Smooth muscle cell of the brain vasculature (primary cell): ENCODE results near the gene SIRPB2.

Experiments used
- DNase-seq: peaks from one replicate; pipeline ENCODE4 v3.0.0-alpha.2; 2012; ENCODE audit warnings: low read depth, low spot score

Gene SIRPB2

GRCh38 chr20:1472556-1473245 is 18.5 kb downstream of the SIRPB2 start:
- DNase-seq: no peak

DNA sequence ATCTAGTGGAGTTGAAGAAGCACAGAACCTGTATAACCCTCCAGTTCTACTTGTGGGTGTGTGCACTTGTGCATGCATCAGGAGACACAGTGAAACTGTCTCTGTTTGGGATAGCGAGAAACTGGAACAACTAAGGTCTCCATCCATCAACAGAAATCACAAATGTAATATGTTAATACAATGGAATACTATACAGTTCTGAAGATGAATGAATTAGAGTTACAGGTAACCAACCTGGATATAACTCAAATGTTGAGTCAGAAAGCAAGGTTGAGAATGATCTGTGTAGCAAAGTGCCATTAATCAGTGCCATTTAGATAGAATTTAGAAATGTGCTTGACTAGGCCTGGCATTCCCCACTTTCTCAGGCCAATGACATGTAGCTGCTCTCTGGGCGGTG is 20.0 kb downstream of the SIRPB2 start:
- DNase-seq: no peak

DNA sequence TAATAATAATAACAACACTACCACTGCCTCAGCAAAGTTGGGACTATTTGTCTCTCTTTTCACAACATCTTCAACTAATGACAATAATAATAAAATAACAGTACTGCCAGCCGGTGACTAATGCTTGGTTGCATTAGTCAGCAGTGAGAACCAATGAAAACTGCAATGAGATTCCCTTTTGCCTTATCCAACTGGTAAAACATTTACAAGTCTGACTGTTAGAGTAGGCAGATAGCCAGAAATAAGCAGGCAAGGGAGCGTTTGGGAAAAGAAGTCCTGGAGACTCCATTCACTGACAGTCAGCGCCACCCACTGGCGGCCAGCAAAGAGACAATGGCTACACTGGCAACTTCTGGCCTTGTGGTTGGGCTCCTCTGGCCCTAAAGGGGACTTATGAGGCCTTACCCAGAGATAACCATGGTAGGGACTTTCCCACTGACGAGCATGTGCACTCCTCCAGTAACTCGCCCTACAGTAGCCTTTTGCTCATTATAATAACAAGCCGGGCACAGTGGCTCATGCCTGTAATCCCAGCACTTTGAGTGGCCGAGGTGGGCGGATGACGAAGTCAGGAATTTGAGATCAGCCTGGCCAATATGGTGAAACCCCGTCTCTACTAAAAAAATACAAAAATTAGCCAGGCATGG is 21.2 kb downstream of the SIRPB2 start:
- peak; percentile 92 for DNase-seq

DNA sequence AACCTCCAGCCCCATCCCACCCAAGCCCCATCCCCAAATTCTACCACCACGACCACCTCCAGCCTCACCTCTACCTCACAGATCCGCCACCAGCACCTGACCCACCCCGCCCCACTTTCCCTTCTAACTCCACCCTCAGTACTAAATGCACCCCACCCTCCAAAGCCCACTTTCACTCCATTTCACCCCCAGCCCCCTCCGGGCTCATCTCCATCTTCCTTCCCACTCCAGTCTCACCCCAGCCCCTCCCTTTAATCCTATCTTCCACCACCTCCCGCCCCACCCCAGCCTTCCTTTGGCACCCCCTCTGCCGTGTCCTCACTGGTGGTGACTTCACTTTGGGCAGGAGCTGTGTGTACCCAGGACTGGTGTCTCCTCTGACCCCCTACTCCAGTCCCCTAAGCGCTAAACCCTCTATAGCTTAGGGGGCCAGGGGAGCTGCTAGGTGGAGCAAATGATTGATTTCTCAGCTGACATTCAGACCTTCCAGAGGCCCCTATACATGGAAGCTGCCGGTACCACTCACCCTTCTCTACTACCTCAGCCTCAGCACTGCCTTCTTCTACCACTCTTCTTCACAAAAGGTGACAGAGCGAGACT is 21.8 kb downstream of the SIRPB2 start:
- DNase-seq: no peak

DNA sequence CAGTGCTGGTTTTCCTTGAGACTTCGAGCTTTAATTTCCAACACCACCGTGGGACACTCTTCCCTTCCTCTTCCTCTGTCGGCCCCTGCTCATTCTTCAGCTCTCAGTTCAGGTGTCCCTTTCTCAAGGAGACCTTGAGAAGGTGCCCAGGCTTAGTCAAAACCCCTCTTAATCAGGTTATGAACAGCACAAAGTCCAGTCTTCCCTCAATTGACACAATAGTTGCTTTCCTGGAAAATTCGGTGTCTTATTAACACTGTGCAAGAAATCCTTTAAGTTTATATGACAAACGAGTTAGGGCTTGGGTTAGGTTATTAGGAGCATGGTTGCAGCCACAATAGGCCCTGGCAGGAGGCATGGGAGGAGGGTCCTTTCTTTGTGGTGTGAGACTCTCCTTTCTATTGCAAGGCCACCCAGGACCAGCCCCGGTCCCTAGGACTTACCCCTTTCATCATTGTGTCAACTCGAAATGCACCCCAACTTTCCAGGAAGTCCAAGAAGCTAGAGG is 23.0 kb downstream of the SIRPB2 start:
- DNase-seq: no peak

DNA sequence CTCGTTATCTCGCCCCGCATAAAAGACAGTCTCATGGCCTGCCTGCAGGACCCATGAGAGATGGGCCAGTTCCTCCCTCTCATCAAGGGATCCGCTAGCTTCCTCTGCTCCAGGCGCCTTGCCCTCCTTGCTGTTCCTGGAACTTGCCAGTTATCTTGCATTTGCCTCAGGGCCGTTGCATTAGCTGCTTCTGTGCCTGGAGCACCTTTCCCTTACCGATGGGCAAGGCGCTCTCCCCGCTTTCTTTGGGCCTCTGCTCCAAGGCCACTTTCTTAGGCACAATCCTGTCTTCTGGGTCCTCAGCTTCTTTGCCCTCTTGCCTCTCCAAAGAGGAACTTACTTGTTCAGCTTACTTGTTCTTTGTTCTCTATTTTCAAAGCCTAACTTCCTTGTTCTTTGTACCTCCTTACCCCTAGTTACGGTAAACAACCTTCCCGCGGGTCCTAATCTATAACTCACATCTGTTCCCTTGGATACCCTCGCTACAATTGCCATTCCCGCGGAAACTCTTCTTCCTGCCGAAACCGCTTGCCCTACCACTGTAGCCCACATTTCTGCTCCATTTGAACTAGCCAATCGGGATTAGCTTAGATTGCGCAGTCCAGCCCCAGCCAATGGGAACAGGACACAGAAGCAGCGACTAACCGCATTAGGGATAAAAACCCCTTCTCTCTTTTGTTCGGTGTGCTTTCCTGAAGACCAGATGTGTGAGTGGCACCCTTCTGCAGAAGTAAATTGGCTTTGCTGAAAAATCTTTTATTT is 23.7 kb downstream of the SIRPB2 start:
- no peak for DNase-seq

DNA sequence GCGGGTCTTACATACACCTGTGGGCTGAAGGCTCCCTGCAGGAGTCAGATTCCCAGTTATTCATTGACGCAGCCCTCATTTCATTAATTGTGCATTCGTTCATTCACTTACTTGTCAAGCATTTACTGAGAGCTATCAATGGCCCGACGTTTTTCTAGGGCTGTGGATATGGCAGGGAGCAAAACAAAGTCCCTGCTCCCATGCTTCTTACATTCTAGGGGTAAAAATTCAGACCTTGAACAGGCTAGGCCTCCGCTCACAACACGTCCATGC is 24.2 kb downstream of the SIRPB2 start:
- DNase-seq: no peak

- peak; percentile 83 for DNase-seq
Measured at GRCh38 chr20:1466211-1467081, 24.8 kb downstream of the SIRPB2 start, which contains the start of gene NSFL1C. Gene NSFL1C, minus strand, starts transcription at chr20:1466849. Its CDS starts 25 bp downstream, at chr20:1466824.

DNA sequence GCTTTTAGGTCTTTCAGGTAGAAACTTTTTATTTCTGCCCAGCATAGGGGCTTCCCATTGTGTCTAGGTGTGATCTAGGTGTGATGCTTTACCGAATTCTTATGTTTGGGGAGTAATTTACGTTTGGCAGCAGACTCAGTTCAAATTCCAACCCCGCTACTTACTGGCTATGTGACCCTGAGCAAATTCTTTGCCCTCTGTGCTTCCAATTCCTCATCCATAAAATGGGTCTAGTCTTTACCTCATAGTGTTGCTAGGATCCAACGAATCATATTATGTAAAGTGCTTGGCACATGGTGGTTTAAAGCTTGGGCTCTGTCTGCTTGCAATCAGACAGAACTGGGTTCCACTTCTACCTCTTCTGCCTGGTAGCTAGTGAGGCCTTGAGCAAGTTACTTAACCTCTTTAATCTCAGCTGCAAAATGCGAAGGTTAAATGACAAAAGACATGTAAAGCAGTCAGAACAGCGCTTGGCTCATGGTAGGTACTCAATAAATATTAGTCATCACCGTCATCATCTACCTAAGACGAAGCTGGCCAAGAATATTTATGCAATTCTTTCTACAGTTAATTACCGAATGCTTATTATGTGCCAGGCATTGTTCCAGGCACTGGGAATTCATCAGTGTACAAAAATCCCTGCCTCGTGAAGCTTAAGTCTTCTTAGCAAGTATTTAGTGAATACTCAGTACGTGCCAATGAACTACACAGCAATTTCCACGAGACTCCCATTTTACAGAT is 25.6 kb downstream of the SIRPB2 start:
- DNase-seq: no peak

GRCh38 chr20:1463971-1464570 is 27.1 kb downstream of the SIRPB2 start:
- DNase-seq: no peak

DNA sequence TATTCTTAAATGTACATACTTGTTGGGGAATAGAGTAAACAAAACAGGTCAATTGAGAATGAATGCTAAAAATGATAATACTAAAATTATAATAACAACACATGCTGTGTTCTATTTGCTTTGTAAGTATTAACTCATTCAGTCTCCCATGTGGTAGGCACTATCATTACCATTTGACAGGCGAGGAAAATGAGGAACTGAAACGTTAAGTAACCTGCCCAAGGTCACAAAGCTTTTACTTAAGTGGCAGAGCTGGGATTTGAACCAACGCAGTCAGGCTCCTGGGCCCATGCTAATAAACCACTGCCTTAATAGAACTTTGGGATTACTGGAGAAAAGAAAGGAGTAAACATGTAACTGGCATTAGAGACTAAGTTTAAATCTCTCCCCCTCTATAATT is 28.4 kb downstream of the SIRPB2 start:
- no peak for DNase-seq

GRCh38 chr20:1462001-1462400 is 29.2 kb downstream of the SIRPB2 start:
- DNase-seq: no peak

DNA sequence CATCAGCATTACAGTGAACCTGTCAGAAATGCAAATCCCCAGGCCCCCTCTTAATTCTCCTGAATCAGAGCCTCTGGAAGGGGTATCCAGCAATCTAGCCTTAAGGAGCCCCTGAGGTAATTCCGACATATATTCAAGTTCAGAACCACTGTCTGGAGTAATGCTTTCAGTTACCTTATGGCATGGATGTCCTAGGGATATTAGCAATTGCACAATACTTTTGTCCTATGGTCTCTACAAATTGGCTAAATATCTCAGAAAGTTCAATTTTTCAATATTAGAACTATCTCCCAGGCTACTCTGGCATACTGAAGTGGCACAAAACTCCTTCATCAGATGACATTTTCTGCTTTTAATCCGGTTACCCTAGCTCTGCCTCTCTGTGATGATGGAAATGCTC is 30.9 kb downstream of the SIRPB2 start:
- no peak for DNase-seq

DNA sequence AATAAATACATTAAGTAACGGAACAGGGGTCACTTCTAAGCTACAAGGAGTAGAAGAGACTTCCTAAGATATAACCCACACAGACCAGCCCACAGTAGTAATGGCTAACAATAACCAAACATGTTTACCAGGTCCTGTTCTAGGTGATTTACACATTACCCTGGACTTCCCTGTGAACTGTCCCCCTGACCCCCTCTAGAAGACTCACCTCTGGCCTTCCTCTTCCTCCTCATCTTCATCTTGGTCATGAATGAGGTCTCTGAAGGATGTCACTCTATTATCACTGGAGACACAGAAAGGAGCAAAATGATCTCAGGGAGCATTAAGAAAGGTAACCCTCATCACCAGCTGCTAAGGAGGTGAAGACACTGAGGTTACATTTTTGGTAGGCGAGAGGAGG is 33.2 kb downstream of the SIRPB2 start:
- no peak for DNase-seq

GRCh38 chr20:1456300-1456699 is 34.9 kb downstream of the SIRPB2 start:
- DNase-seq: no peak

- DNase-seq: no peak
Measured at GRCh38 chr20:1450926-1451491, 40.2 kb downstream of the SIRPB2 start.

- DNase-seq: no peak
Measured at GRCh38 chr20:1449370-1449769, 41.9 kb downstream of the SIRPB2 start.

DNA sequence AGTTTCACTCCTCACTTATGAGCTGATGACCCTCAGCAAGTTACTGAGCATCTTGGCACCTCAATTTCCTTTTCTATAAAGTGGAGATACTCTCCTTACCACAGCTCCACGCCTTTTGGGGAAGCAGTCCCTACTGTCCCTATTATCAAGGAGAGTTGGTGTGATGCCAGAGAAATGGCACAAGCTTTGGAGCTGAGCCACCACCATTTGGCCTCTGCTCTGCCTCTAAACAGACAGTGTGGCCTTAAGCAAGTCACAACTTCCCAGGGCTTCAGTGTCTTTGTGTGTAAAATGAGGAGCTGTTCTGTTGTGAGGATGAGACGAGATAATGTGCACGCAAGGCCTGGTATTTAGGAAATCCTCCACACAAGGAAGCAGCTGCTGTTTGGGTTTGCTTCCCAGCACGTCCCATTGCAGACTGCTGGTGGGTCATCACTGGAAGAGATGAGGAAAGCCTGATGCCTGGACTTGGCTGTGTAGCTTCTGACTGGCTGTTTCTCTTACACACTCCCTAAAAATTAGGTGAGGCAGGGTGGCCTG is 43.1 kb downstream of the SIRPB2 start:
- no peak for DNase-seq

- DNase-seq: no peak
Measured at GRCh38 chr20:1446536-1446935, 44.7 kb downstream of the SIRPB2 start.

GRCh38 chr20:1443085-1443484 is 48.1 kb downstream of the SIRPB2 start:
- DNase-seq: no peak
